ENCODE measurements around the gene MAT2A.

The MAT2A gene

GRCh38 chr2:85538507-85539360 lies at the start of gene MAT2A:
Gene MAT2A (plus strand): TSS chr2:85539168. CDS start chr2:85539288, 120 bp downstream.
- DNase-seq (ENCODE audit: low spot score) = peak; percentile 95

GRCh38 chr2:85490861-85491755 lies 47.9 kb upstream of the MAT2A start:
- no peak for DNase-seq (ENCODE audit: low spot score)

GRCh38 chr2:85496436-85496835 lies 42.5 kb upstream of the MAT2A start:
- DNase-seq (ENCODE audit: low spot score) = no peak

- no peak for DNase-seq (ENCODE audit: low spot score)
Measured at GRCh38 chr2:85497944-85498630, 40.9 kb upstream of the MAT2A start.

- DNase-seq (ENCODE audit: low spot score) = no peak
Measured at GRCh38 chr2:85501248-85501647, 37.7 kb upstream of the MAT2A start.

- no peak for DNase-seq (ENCODE audit: low spot score)
Measured at GRCh38 chr2:85502720-85503119, 36.2 kb upstream of the MAT2A start.

- no peak for DNase-seq (ENCODE audit: low spot score)
Measured at GRCh38 chr2:85503168-85503850, 35.7 kb upstream of the MAT2A start.

GRCh38 chr2:85503851-85504777 lies 34.9 kb upstream of the MAT2A start:
- no peak for DNase-seq (ENCODE audit: low spot score)

GRCh38 chr2:85504778-85505261 lies 34.1 kb upstream of the MAT2A start:
- peak; percentile 75 for DNase-seq (ENCODE audit: low spot score)

- DNase-seq (ENCODE audit: low spot score) = no peak
Measured at GRCh38 chr2:85505551-85506238, 33.3 kb upstream of the MAT2A start.

GRCh38 chr2:85506768-85507181 lies 32.2 kb upstream of the MAT2A start:
- no peak for DNase-seq (ENCODE audit: low spot score)

- DNase-seq (ENCODE audit: low spot score) = no peak
Measured at GRCh38 chr2:85511008-85511811, 27.8 kb upstream of the MAT2A start.

GRCh38 chr2:85514323-85514722 lies 24.6 kb upstream of the MAT2A start:
- DNase-seq (ENCODE audit: low spot score) = no peak

GRCh38 chr2:85516653-85517389 lies 22.1 kb upstream of the MAT2A start:
- no peak for DNase-seq (ENCODE audit: low spot score)

- no peak for DNase-seq (ENCODE audit: low spot score)
Measured at GRCh38 chr2:85522090-85522647, 16.8 kb upstream of the MAT2A start.

GRCh38 chr2:85523062-85523902 lies 15.7 kb upstream of the MAT2A start:
- no peak for DNase-seq (ENCODE audit: low spot score)

GRCh38 chr2:85523903-85524335 lies 15.0 kb upstream of the MAT2A start:
- DNase-seq (ENCODE audit: low spot score) = no peak
